NCI-H526 (cell line): ENCODE results near the gene TNFRSF11A.

ENCODE experiments used
- DNase-seq, 2 experiments: peaks; one replicate each; lab custom pipeline; 2025; lab: John Stamatoyannopoulos, UW

The TNFRSF11A gene

DNA sequence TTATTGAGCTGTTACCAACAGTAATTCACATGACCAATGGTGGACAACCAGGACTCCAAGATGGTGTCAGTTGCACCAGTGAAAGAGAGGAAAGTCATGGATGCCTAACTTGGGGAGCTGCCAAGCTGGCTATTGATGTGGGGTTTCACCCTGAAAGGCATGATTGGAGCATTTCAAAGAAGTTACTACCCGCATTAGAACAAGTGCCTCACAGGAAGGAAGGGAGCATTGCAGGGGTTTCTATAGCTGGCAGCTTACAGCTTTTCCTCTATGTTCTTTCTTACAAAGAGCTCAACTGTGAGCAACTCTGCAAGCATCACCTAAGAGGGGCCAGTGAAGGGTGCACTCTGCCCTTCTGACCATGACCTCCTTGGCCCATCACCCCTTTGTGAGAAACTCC is 93.1 kb downstream of the TNFRSF11A start:
- no peak for DNase-seq

DNA sequence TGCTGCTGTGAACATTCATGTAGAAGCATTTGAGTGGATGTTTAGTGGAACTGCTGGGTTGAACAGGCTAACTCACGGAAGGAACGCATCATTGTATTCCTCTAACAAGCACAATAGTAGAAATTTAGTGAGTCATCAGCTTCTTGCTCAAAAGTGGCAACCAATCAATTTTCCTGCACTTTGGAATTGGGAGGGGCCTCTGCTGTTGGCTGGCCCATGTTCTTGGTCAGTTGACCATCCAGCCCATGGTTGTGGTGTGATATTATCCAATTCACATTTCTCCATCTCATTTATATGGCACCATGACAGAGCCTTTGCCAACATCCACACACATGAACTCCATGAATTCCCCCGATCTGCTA is 95.0 kb downstream of the TNFRSF11A start:
- no peak for DNase-seq

DNA sequence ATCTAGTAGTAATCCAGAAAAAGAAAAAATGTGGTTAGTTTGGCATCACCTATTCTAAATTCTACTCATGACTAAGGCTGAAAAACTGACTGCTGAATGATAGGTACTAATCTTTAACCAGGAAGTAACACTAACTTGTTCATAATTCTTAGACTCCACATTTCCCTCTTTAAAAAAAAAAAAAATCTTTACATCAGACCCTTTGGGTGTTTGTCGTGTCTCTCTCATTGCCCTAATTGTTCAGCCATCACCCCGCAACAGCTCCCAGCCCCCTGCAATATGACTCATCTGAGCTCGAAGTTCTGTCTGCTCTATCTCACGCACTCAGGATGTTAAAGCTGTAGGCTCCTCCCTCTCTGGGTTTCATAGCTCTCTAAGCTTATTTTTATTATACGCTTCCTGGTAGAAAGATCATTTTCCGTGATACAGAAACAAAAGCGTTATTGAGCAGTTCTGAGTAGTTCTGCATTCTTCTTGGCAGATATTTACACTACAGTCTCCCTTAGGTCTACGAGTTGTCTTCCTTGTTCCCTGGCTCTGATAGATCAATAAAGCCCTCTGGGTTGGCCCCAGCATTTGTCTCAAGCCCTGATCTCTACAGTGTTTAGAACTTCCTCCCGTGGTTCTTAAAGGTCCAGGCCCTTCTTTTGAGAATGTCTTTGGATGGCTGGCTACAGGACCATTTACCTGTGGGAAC is 95.6 kb downstream of the TNFRSF11A start:
- no peak for DNase-seq

DNA sequence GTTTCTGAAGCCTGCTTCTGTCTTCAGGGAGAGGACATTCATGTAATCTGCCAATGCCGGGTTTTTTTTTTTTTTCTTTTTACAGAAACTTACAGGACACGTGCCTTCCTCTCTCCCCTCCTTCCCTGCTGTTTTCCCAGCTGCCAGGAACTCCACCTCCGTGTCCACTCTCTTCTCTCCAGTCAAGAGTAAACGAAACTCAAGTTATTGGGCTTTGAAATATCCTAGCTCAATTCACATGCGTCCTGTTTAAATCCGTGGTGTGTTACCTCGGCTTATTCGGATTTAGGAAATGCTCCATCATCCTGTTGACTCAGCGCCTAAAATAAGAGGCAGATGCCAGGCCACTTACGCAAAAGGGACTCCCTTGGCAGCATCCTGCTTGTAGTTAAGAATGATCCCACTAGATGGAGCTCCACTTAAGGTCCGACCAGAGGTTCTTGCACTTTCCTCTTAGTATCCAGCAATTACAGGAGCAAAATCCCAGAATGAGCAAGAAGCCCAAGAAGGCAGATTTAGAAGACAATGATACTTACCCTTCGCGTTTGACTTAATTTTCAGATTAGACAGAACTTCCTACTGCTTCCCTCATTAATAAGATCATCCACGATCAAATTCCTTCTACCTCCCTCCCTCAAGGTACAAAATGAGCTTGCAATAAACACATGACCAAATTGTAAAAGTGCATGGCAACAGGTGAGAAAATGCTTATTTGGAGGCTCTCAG is 100.5 kb downstream of the TNFRSF11A start:
- peak; percentile 55 to 88 for DNase-seq

DNA sequence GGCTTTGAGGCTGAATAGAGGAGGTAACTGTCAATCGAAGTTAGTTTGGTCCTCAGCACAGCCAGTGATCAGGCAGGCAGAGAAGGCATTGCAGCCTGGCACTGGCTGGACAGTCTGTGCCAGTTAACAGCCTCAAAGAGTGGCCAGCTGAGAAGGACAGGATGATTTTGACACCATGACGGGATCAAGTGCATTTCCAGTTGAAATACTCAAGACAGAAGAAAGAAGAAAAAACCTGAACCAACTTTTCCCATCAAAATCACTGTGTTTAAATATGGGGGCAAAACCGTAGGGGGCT is 101.0 kb downstream of the TNFRSF11A start:
- no peak for DNase-seq

DNA sequence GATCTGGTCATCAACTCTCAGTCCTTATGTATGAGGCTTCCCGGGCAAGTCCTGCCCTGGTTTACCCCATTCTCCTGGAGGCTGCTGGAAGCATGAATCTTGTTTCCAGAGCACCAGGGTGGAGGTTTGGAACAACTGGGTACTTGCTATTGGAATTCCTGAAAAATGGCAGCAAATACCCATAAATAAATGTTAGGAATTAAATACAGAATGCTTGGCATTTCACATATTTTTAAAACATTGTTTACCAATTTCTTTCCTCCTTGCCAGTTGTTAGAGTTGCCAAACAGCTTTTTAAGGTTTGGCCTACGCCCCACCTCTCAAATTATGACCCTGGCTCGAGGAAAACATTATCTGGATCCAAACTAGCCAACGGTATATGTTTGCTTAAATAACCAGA is 107.1 kb downstream of the TNFRSF11A start:
- DNase-seq = no peak

DNA sequence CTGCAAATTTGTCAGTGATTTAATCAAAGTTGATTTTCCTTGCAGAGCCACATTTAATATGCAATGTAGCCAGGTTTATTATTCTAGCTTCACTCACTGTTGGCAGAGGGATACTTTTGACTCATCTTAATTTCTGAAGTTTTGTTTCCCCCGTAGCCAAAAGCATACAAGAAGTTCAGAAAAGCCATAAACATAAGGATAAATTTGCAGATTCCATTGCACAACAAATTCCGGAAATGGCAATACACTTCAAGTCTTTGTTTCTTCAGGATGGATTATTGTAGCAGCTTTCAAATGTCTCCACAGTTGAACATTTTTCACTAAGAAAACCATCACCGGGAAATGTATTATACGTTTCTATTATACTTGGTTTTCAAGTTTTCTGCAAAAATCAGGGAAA is 109.7 kb downstream of the TNFRSF11A start:
- DNase-seq = no peak

DNA sequence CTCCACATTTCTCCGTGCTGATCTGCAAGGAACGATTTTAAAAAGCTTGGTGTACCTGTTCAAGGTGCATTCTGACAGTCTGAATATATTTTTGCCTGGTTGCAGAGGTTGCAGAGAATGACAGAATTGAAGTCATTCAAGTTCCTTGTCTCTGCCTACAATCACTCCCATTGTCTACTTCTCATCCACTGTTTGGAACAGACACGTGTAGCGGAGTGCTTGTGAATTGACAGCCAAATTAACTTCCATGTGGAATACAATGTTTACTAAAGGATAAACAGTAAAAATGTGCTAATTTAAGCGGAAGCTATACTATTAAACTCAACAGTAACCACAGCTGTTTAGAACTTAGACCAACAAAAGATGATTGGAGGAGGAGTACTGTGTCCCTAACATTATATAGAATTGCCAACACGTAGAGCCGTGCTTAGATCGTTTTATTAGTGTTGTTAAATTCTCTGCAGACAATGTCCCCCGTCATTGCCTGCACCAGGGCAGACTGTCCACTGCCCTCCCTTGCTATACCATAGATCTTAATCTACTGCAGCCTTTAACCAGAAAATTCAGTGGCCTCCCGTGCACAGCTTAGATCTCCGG is 110.4 kb downstream of the TNFRSF11A start:
- peak in 1 of 2 experiments; percentile 14 for DNase-seq

DNA sequence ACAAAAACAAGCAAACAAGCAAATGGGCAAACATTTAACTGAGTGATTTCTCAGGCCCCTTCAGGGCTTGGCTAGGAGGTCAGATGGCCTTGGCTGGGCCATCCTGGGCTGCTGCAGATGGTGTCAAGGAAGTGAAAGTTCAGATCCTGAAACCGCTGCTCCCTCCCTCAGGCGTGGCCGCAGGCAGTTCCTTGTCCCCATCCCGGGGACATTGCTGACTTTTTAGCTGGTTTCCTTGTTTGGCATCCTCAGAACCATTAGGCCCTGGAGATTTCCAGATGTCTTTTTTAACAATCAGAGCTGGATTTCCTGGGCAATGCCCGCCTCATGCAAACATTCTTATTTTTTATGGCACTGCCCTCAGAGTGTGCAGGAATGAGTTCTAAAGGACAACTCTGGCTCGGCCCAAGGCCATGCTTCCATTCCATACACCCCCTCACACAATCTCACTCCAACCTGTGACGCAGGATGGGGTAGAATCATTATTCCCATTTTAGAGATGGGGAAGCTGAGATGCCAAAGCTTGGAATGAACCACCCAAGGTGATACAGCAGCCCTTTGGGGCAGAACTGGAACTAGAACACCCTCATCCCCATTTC is 111.6 kb downstream of the TNFRSF11A start:
- no peak for DNase-seq

DNA sequence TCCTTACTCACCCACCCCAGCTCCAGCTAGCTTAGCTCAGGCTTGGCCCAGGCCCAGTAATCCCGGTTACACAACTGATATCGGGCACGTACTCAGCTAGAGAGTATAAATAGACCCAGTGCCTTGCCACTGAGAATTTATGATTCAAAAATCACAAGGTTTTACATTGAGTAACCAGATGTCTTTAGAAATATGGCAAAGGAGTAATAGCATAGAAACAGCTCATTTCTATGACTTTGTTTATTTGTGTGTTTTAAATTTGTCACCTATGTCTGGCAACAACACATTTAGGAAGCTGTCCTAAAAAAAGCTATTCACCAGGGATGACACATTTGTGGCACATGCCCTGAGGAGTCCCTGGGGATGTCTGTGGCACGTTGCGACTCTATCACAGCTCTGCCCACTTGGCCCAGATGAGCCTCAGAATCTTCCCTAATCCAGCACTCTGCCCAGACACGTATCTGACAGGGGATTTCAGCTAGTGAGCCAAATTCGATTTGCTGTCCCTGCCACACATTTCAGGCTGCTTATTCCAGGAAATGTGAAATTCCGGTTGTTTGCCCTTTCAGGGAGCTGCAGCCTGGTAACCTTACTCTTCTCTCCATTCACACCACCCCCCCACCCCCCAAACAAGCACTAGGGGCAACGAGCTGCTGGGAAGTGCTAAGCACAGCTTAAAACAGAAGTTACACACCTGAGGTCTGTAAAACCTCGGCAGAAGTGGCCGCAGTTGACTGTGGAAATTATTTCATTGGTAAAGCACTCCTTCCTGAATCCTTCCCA is 112.3 kb downstream of the TNFRSF11A start:
- DNase-seq = no peak

DNA sequence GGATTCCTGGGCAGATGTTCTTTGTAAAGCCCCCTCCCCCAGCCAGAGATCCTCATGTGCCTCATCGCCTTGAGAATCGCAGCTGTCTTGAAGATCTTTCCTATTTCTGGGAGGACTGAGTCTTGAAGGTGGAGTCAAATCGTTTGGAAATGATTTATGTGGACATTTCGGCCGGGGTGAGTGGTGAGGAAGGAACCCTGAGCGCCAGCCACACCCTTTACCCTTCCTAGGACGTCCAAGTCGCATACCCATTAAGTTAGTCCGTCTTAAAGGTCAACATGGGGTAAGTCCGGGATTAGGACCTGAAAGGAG is 112.9 kb downstream of the TNFRSF11A start:
- no peak for DNase-seq

DNA sequence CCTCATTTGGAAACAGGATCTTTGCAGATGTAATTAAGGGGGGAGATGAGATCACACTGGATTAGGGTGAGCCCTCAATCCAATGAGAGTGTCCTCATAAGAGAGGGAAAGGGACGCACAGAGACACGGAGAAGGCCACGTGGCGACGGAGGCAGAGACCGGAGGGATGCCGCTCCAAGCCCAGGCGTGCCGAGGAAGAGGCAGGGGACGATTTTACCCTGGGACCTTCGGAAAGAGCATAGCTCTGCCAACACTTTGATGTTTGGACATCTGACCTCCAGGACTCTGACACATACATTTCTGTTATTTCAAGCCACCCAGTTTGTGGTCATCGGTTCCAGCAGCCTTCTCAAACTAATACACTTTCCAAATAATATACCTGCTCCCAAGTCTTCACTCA is 113.3 kb downstream of the TNFRSF11A start:
- no peak for DNase-seq

DNA sequence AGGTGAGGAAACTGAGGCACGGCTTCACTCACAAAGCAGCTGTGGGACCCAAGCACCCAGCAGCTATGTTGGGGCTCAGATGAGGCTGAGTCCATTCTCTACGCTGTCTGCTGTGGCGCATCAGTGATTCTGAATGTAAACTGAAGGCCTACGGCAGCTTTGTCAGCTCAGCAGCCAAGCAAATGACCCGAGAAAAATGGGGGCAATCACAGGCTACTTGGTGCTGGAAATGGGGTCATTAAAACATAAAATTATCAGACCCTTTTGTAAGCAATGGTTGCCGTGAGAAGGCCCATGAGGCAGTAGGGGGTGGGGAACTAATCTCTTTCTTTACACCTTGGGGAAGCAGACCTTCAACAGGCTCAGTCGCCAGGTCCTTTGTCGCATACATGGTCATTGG is 113.8 kb downstream of the TNFRSF11A start:
- no peak for DNase-seq
